Upper lobe of left lung (tissue), 4 donors: ENCODE results near the gene CNIH4.

ENCODE experiments used
- CTCF ChIP-seq, 6 experiments: fragments of 450-650 bp in 4 of 6; fragments of 200-600 bp in 2 of 6; sonication (generic) in 2 of 6; IDR thresholded peaks; one replicate each; pipeline ENCODE4 v1.5.1; 2016 to 2019; ENCODE audit warnings: antibody characterized with exemption in 6 of 6
- EP300 ChIP-seq, 4 donors: sonication (generic); formaldehyde crosslinking; IDR thresholded peaks; one replicate each; pipeline ENCODE4 v1.5.1; 2017; ENCODE audit warnings: antibody characterized with exemption in 4 of 4, control low read depth in 2 of 4
- POLR2A ChIP-seq, 4 donors: fragments of 450-650 bp; IDR thresholded peaks; one replicate each; pipeline ENCODE4 v1.5.1; 2016 to 2017; ENCODE audit warnings: antibody characterized with exemption in 4 of 4, mild to moderate bottlenecking in 2 of 4
- POLR2AphosphoS5 ChIP-seq, 2 donors: sonication (generic); formaldehyde crosslinking; IDR thresholded peaks; one replicate each; pipeline ENCODE4 v1.5.1; 2017; ENCODE audit warnings: antibody characterized with exemption in 2 of 2

GRCh38 chr1:224387302-224387912, 30.7 kb downstream of the CNIH4 start:
- TF ChIP-seq POLR2AphosphoS5 (IDR thresholded peaks at IDR 0.05) (no peak), POLR2A (IDR thresholded peaks at IDR 0.05) (no peak), CTCF (IDR thresholded peaks at IDR 0.05) (no peak), EP300 (IDR thresholded peaks at IDR 0.05) (no peak)
